HCT116 (cell line): ENCODE results near the gene KCNMB4. TPM values are rescaled to one million over a fixed set of nuclear protein-coding genes. Genes with fewer than 3 reads are reported as not detected.
"Not testable (repeated sequence)": the region's sequence is repeated elsewhere in the genome, so short reads cannot be mapped to it uniquely, and the experiment has no call there.

Experiments
- ATAC-seq: fragments of 200-7000 bp; cut with Tn5 transposase; 2 replicates; pipeline ENCODE4 v1.9.1; 2020; ENCODE audit warnings: mild to moderate bottlenecking, moderate library complexity
- BruUV-seq: library from RNA; stranded (reverse); fragments of 400-500 nt; replicated peaks from 2 replicates; lab custom pipeline; 2021; lab: Mats Ljungman, UMichigan
- CTCF ChIA-PET: fragments of 300-600 bp; sonication (Branson Sonifier 250); formaldehyde crosslinking; loops from one replicate; lab custom pipeline; 2021; ENCODE audit warnings: antibody characterized with exemption; lab: Charles Lee
- POLR2A ChIA-PET: fragments of 300-600, 350-600 bp; sonication (Branson Sonifier 250); formaldehyde crosslinking; loops from one replicate; lab custom pipeline; 2021; ENCODE audit warnings: antibody characterized with exemption; lab: Charles Lee
- RAD21 ChIA-PET, 2 experiments: fragments of 300-600 bp; sonication (Branson Sonifier 250); formaldehyde crosslinking; loops; one replicate each; lab custom pipeline; 2023; ENCODE audit warnings: low total read pairs in 2 of 2; ENCODE audit not compliant: uncharacterized antibody in 2 of 2, unreplicated experiment in 2 of 2, low non-redundant PET in 1 of 2; lab: Charles Lee
- DNase-seq: peaks from one replicate; pipeline ENCODE4 v3.0.0-alpha.2; 2010; ENCODE audit warnings: low read depth, low spot score
- H2AFZ ChIP-seq: fragments of 200-600 bp; shearing (Covaris generic), sonication (generic); 2 replicates; pipeline ENCODE4 v1.6.1; 2017; ENCODE audit warnings: low read depth, mixed run types, mixed read lengths, antibody characterized with exemption, low read length; ENCODE audit not compliant: poor library complexity, severe bottlenecking
- H3K27ac ChIP-seq: 2 replicates; pipeline ENCODE4 v1.5.1; 2012; ENCODE audit warnings: low read depth, low read length
- H3K27me3 ChIP-seq: fragments of 200-600 bp; sonication (generic); 2 replicates; pipeline ENCODE4 v1.6.1; 2016; ENCODE audit warnings: mixed run types, low read length, mixed read lengths; ENCODE audit not compliant: insufficient read depth
- H3K36me3 ChIP-seq, 2 experiments: fragments of 200-500 bp in 1 of 2; fragments of 200-600 bp in 1 of 2; sonication (Bioruptor generic) in 1 of 2; sonication (generic) in 1 of 2; 2 replicates each; pipeline versions ENCODE4 v1.5.1 to v1.6.1; 2014 to 2016; ENCODE audit warnings: low read length in 2 of 2, inconsistent platforms in 1 of 2, mixed read lengths in 1 of 2, mixed run types in 1 of 2; ENCODE audit not compliant: insufficient read depth in 2 of 2, control insufficient read depth in 1 of 2
- H3K4me1 ChIP-seq, 2 experiments: fragments of 200-600 bp in 1 of 2; sonication (generic) in 1 of 2; 2 replicates each; pipeline versions ENCODE4 v1.5.1 to v1.6.1; 2012 to 2017; ENCODE audit warnings: low read length in 2 of 2, inconsistent platforms in 1 of 2, mild to moderate bottlenecking in 1 of 2, mixed read lengths in 1 of 2, mixed run types in 1 of 2, moderate library complexity in 1 of 2; ENCODE audit not compliant: insufficient read depth in 2 of 2, control insufficient read depth in 1 of 2
- H3K4me2 ChIP-seq: fragments of 200-600 bp; sonication (generic); 2 replicates; pipeline ENCODE4 v1.6.1; 2017; ENCODE audit warnings: mixed run types, low read length, mixed read lengths
- H3K4me3 ChIP-seq, 2 experiments: fragments of 200-600 bp in 1 of 2; sonication (generic) in 1 of 2; replicated peaks in 1 of 2; 2 replicates each; pipeline ENCODE4 v1.5.1; 2011 to 2016; ENCODE audit warnings: low read length in 2 of 2, control low read depth in 1 of 2, low read depth in 1 of 2, mild to moderate bottlenecking in 1 of 2, mixed read lengths in 1 of 2, mixed run types in 1 of 2
- H3K79me2 ChIP-seq: fragments of 200-600 bp; sonication (generic); 2 replicates; pipeline ENCODE4 v1.6.1; 2017; ENCODE audit warnings: mild to moderate bottlenecking, mixed run types, low read length, moderate library complexity, mixed read lengths; ENCODE audit not compliant: insufficient read depth
- H3K9ac ChIP-seq: fragments of 200-600 bp; sonication (generic); 2 replicates; pipeline ENCODE4 v1.6.1; 2016; ENCODE audit warnings: low read length, mixed read lengths
- H3K9me2 ChIP-seq: fragments of 200-600 bp; sonication (generic), shearing (Covaris generic); 2 replicates; pipeline ENCODE4 v1.6.1; 2017; ENCODE audit warnings: mixed run types, mild to moderate bottlenecking, moderate library complexity; ENCODE audit not compliant: insufficient read depth
- H3K9me3 ChIP-seq, 2 experiments: fragments of 200-500 bp in 1 of 2; fragments of 200-600 bp in 1 of 2; sonication (Bioruptor generic) in 1 of 2; sonication (generic) in 1 of 2; 2 replicates each; pipeline ENCODE4 v1.6.1; 2014 to 2017; ENCODE audit warnings: low read length in 2 of 2, mixed read lengths in 2 of 2, inconsistent platforms in 1 of 2, low read depth in 1 of 2, mild to moderate bottlenecking in 1 of 2, mixed run types in 1 of 2, moderate library complexity in 1 of 2; ENCODE audit not compliant: control insufficient read depth in 1 of 2, insufficient read depth in 1 of 2
- H4K20me1 ChIP-seq: fragments of 200-600 bp; sonication (generic), shearing (Covaris generic); 2 replicates; pipeline ENCODE4 v1.6.1; 2017; ENCODE audit warnings: mixed run types, mild to moderate bottlenecking, moderate library complexity; ENCODE audit not compliant: insufficient read depth
- POLR2A ChIP-seq: IDR thresholded peaks from 2 replicates; pipeline ENCODE4 v1.7.0; 2011; ENCODE audit warnings: borderline replicate concordance; ENCODE audit not compliant: insufficient read depth, insufficient read length; ENCODE audit errors: extremely low read depth
- SP1 ChIP-seq: IDR thresholded peaks from 2 replicates; pipeline ENCODE4 v1.6.1; 2012; ENCODE audit warnings: low read depth
- TCF7L2 ChIP-seq: IDR thresholded peaks from 2 replicates; pipeline ENCODE4 v1.7.0; 2011; ENCODE audit warnings: borderline replicate concordance, inconsistent platforms; ENCODE audit not compliant: insufficient read depth, insufficient read length; ENCODE audit errors: extremely low read depth
- ZNF274 ChIP-seq: fragments of 200-500 bp; sonication (Bioruptor generic); IDR thresholded peaks from 2 replicates; pipeline ENCODE4 v1.6.1; 2014; ENCODE audit warnings: mild to moderate bottlenecking, low read depth, low read length, inconsistent platforms
- intact Hi-C: fragments of 100-400 bp; cut with micrococcal nuclease; formaldehyde crosslinking; loops from 2 replicates; pipeline ENCODE4 v1.10.0; 2022
- total RNA-seq: library from RNA; stranded (reverse); gene quantifications from one replicate; pipeline ENCODE4 v1.2.1, GENCODE V29; 2021; ENCODE audit not compliant: unreplicated experiment
- TF ChIP-seq, protein P1 (sequence below): IDR thresholded peaks from 2 replicates; pipeline ENCODE4 v1.6.1; 2011; ENCODE audit warnings: mild to moderate bottlenecking, low read length, moderate library complexity; ENCODE audit not compliant: insufficient replicate concordance; ENCODE audit errors: extremely low read depth

The KCNMB4 gene
- total RNA-seq, 1 experiment from 2014 or later = 5.0 TPM

DNA sequence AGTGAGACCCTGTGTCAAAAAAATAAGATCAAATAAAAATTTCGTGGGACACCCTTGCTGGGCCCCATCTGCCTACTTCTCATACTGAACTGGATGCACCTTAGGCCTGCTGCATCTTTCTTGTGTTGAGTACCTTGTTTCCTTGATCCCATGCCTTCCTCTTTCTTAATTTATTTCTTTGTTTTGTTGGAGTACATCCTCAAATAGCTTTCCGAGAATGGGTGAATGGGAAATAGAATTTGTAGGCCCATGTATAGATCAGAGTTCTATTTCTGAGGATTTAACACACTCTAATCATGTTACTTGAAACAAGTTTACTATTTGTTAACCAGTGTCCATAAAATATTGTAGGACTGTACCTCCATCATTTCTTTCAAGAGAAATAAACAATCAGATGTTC is 23.6 kb downstream of the KCNMB4 start:
- peaks cover 0 to 11% of the 10 kb centered on the region in 2 experiments; a peak in 3 of 4 replicates for H3K4me1 ChIP-seq
- no peak overlapping the region for H2AFZ ChIP-seq
- H4K20me1 ChIP-seq = no peaks in the 10 kb centered on the region
- BruUV-seq = no TSS peak
- no peak overlapping the region for H3K4me3 ChIP-seq
- H3K9me3 ChIP-seq = peaks cover 0 to 6% of the 10 kb centered on the region in 2 experiments; a peak in 1 of 4 replicates
- DNase-seq (no peak), ATAC-seq (no peak)
- TF ChIP-seq, protein P1, sequence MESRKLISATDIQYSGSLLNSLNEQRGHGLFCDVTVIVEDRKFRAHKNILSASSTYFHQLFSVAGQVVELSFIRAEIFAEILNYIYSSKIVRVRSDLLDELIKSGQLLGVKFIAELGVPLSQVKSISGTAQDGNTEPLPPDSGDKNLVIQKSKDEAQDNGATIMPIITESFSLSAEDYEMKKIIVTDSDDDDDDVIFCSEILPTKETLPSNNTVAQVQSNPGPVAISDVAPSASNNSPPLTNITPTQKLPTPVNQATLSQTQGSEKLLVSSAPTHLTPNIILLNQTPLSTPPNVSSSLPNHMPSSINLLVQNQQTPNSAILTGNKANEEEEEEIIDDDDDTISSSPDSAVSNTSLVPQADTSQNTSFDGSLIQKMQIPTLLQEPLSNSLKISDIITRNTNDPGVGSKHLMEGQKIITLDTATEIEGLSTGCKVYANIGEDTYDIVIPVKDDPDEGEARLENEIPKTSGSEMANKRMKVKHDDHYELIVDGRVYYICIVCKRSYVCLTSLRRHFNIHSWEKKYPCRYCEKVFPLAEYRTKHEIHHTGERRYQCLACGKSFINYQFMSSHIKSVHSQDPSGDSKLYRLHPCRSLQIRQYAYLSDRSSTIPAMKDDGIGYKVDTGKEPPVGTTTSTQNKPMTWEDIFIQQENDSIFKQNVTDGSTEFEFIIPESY = no peak
- TF ChIP-seq TCF7L2 (no peak), ZNF274 (no peak), POLR2A (no peak), SP1 (no peak)
- H3K79me2 ChIP-seq = no peaks in the 10 kb centered on the region
- no peak overlapping the region for H3K4me2 ChIP-seq
- ChIA-PET CTCF (no interaction called here), POLR2A (no interaction called here), RAD21 (no interaction called here)
- H3K9me2 ChIP-seq = no peaks in the 10 kb centered on the region
- H3K27ac ChIP-seq = no peak overlapping the region
- intact Hi-C loops = no loop called here
- no peaks in the 10 kb centered on the region for H3K36me3 ChIP-seq
- H3K9ac ChIP-seq = no peak overlapping the region
- H3K27me3 ChIP-seq = no peaks in the 10 kb centered on the region

DNA sequence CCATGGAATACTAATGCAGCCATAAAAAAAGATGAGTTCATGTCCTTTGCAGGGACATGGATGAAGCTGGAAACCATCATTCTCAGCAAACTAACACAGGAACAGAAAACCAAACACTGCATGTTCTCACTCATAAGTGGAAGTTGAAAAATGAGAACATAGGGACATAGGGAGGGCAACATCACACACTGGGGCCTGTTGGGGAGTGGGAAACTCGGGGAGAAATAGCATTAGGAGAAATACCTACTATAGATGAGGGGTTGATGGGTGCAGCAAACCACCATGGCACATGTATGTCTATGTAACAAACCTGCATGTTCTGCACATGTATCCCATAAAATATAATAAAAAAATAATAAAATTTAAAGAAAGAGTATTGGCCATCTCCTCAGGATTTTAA is 26.5 kb downstream of the KCNMB4 start:
- H3K79me2 ChIP-seq, CTCF ChIA-PET, RAD21 ChIA-PET, H3K27me3 ChIP-seq, H2AFZ ChIP-seq, POLR2A ChIA-PET, DNase-seq, H4K20me1 ChIP-seq, H3K27ac ChIP-seq, H3K36me3 ChIP-seq, H3K9ac ChIP-seq, ATAC-seq, H3K4me3 ChIP-seq, intact Hi-C loops, H3K9me2 ChIP-seq, H3K4me2 ChIP-seq, BruUV-seq, H3K9me3 ChIP-seq: not testable (repeated sequence)
- peaks cover 0 to 11% of the 10 kb centered on the region in 2 experiments; a peak in 3 of 4 replicates for H3K4me1 ChIP-seq
